GOT3 (cell line): Measurements from ENCODE around the gene PPDPF.

ENCODE experiments used
- DNase-seq: peaks from one replicate; lab custom pipeline; 2025; ENCODE audit warnings: mixed read lengths; lab: John Stamatoyannopoulos, UW

PPDPF gene

GRCh38 chr20:63487781-63488241 lies 32.8 kb upstream of the PPDPF start:
- no peak for DNase-seq

GRCh38 chr20:63488315-63489251 lies 32.0 kb upstream of the PPDPF start:
- DNase-seq = no peak

- DNase-seq = no peak
Observed at GRCh38 chr20:63490416-63490815, 30.1 kb upstream of the PPDPF start.

GRCh38 chr20:63491078-63491477 lies 29.5 kb upstream of the PPDPF start:
- DNase-seq = no peak

- DNase-seq = no peak
Observed at GRCh38 chr20:63491635-63492230, 28.8 kb upstream of the PPDPF start.

GRCh38 chr20:63492518-63492917 lies 28.0 kb upstream of the PPDPF start:
- DNase-seq = no peak

- no peak for DNase-seq
Observed at GRCh38 chr20:63492982-63493381, 27.6 kb upstream of the PPDPF start.

- DNase-seq = no peak
Observed at GRCh38 chr20:63493563-63494020, 27.0 kb upstream of the PPDPF start.

GRCh38 chr20:63494084-63494419 lies 26.5 kb upstream of the PPDPF start:
- no peak for DNase-seq

GRCh38 chr20:63494420-63495166 lies 26.0 kb upstream of the PPDPF start:
- DNase-seq = no peak

GRCh38 chr20:63495167-63495720 lies 25.3 kb upstream of the PPDPF start:
- no peak for DNase-seq

- DNase-seq = no peak
Observed at GRCh38 chr20:63495741-63496595, 24.6 kb upstream of the PPDPF start.

- no peak for DNase-seq
Observed at GRCh38 chr20:63496596-63497120, 23.9 kb upstream of the PPDPF start.

GRCh38 chr20:63497138-63497945 lies 23.2 kb upstream of the PPDPF start:
- DNase-seq = no peak

GRCh38 chr20:63497946-63498935 lies 22.3 kb upstream of the PPDPF start:
- no peak for DNase-seq

- no peak for DNase-seq
Observed at GRCh38 chr20:63498960-63499337, 21.6 kb upstream of the PPDPF start, which contains the start of gene EEF1A2. Gene EEF1A2 (minus strand): TSS chr20:63499083. CDS start chr20:63497763, 1,320 bp downstream.

GRCh38 chr20:63499338-63499969 lies 21.1 kb upstream of the PPDPF start:
- DNase-seq = no peak

GRCh38 chr20:63500151-63500901 lies 20.2 kb upstream of the PPDPF start:
- DNase-seq = no peak
